Measurements from ENCODE around the gene KLRF2. TPM values are rescaled to one million over a fixed set of nuclear protein-coding genes. Genes with fewer than 3 reads are reported as not detected.
A peak's percentile ranks its signal among the peaks of the same experiment; 100 is the strongest.

Gene KLRF2
- total RNA-seq, 1 experiment from 2014 or later, result not detected

DNA sequence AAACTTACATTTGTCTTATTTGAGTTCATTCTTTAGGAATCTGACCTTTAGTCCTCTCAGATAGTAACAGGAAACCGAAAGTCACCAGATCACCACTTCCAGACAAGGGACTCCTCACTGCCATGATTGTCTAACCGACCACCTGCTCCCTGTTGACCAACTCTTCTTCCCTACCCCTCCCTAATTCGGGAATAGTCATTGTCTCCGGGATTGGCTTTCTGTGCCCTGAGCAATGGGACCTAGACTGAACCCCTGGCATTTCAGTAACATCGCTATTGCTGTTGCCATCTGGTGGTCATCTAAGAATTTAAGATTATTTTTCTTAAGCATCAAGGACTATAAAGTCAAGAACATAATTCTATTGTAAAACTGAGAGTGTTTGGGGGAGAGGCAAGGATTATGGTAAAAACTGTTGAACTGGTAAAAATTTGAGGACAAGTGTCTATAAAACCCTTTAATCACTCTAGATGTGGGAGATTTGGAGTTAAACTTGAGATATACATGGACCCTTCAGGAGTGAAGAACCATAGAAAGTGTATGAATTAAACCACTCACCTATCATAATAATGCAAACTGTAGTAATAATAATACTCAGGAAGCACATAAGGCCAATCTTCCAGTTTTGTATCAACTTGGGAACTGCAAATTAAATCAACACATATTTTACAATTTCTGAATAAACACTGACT, 44.6 kb downstream of the KLRF2 start:
- intact Hi-C loops (cut with micrococcal nuclease), result loop anchor here (1.0 kb wide), 2 partner anchors 112 to 178 kb away; no protein-coding TSS in a partner anchor
- Histone ChIP-seq H3K9ac (ENCODE audit: low read length) (no peak overlapping the region), H3K4me3 (ENCODE audit: low read length) (no peak overlapping the region), H3K4me1 (ENCODE audit: insufficient read depth, low read length) (no peaks in the 10 kb centered on the region), H3K79me2 (ENCODE audit: low read length) (no peaks in the 10 kb centered on the region), H2AFZ (ENCODE audit: low read length) (no peak overlapping the region), H3K4me2 (ENCODE audit: low read length) (no peak overlapping the region), H4K20me1 (ENCODE audit: low read length) (no peaks in the 10 kb centered on the region), H3K27ac (ENCODE audit: low read length) (no peak overlapping the region), H3K36me3 (ENCODE audit: low read depth, low read length) (no peaks in the 10 kb centered on the region), H3K9me2 (replicated peaks; ENCODE audit: low read length) (no peaks in the 10 kb centered on the region), H3F3A (ENCODE audit: low read length, unreplicated experiment) (no peaks in the 10 kb centered on the region), H3K9me3 (ENCODE audit: low read length) (no peaks in the 10 kb centered on the region), H3K27me3 (ENCODE audit: low read length) (no peaks in the 10 kb centered on the region)
- TF ChIP-seq CTCF (conservative IDR thresholded peaks at IDR 0.05; ENCODE audit: low read depth, low read length) (peak; percentile 63), EZH2 (IDR thresholded peaks at IDR 0.05; ENCODE audit: low read length, unreplicated experiment) (no peak)
- ATAC-seq, result peak; percentile 40; the same call in 1 of the 2 replicates
- CTCF ChIA-PET, result no interaction called here
- POLR2A ChIA-PET (ENCODE audit: unreplicated experiment), result no interaction called here
- no TSS peak for BruUV-seq (replicated peaks)
- peak; percentile 57 for DNase-seq

DNA sequence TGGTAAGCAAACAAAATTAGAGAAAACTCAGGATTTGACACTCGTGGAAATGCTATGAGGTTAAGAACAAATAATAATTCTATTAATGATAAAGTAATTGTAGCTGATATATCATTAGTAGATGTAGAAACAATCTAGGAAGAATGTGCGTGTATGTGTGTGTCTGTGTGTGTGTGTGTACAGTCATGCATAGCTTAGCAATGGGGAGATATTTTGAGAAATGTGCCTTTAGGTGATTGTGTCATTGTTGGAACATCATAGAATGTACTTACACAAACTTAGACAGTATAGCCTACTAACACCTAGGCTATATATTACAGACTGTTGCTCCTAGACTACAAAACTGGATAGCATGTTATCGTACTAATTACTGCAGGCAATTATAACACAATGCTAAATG, 45.6 kb downstream of the KLRF2 start:
- H2AFZ ChIP-seq (ENCODE audit: low read length), result no peak overlapping the region
- H3K4me1 ChIP-seq (ENCODE audit: insufficient read depth, low read length), result no peaks in the 10 kb centered on the region
- BruUV-seq (replicated peaks), result no TSS peak
- POLR2A ChIA-PET (ENCODE audit: unreplicated experiment), result no interaction called here
- DNase-seq (no peak), ATAC-seq (no peak)
- no peaks in the 10 kb centered on the region for H4K20me1 ChIP-seq (ENCODE audit: low read length)
- no peak overlapping the region for H3K9ac ChIP-seq (ENCODE audit: low read length)
- no peaks in the 10 kb centered on the region for H3K9me2 ChIP-seq (replicated peaks; ENCODE audit: low read length)
- H3K27ac ChIP-seq (ENCODE audit: low read length), result no peak overlapping the region
- no peaks in the 10 kb centered on the region for H3K79me2 ChIP-seq (ENCODE audit: low read length)
- intact Hi-C loops (cut with micrococcal nuclease), result loop anchor here (1.0 kb wide), 2 partner anchors 113 to 179 kb away; no protein-coding TSS in a partner anchor
- H3K9me3 ChIP-seq (ENCODE audit: low read length), result no peaks in the 10 kb centered on the region
- H3K4me2 ChIP-seq (ENCODE audit: low read length), result no peak overlapping the region
- CTCF ChIA-PET, result no interaction called here
- no peaks in the 10 kb centered on the region for H3F3A ChIP-seq (ENCODE audit: low read length, unreplicated experiment)
- H3K4me3 ChIP-seq (ENCODE audit: low read length), result no peak overlapping the region
- H3K27me3 ChIP-seq (ENCODE audit: low read length), result 0 out of 2 replicates have a peak, but pooled peaks cover 5% of the 10 kb centered on the region
- TF ChIP-seq EZH2phosphoT487 (IDR thresholded peaks at IDR 0.05; ENCODE audit: borderline replicate concordance, low read length) (no peak), CTCF (conservative IDR thresholded peaks at IDR 0.05; ENCODE audit: low read depth, low read length) (no peak), EZH2 (IDR thresholded peaks at IDR 0.05; ENCODE audit: low read length, unreplicated experiment) (no peak)
- no peaks in the 10 kb centered on the region for H3K36me3 ChIP-seq (ENCODE audit: low read depth, low read length)

DNA sequence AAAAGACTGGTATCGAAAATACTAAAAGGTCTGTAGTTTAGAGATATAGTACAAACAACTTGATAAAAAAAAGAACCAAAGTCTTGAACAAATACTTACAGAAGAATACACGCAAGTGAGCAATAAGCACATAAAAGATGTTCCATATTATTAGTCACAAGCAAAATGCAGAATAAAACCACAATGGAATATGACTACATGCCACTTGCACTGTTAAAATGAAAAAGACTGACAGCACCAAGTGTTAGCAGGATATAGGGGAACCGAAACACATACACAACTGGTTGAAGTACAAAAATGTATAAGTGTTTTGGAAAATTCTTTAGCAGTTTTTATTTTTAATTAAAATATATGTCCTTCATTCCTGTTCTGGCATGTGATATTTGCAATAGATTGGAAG, 47.3 kb downstream of the KLRF2 start:
- Histone ChIP-seq H3K79me2 (ENCODE audit: low read length) (no peaks in the 10 kb centered on the region), H3K9ac (ENCODE audit: low read length) (no peak overlapping the region), H3K4me2 (ENCODE audit: low read length) (no peak overlapping the region), H3K4me1 (ENCODE audit: insufficient read depth, low read length) (0 out of 2 replicates have a peak, but pooled peaks cover 5% of the 10 kb centered on the region), H3K36me3 (ENCODE audit: low read depth, low read length) (no peaks in the 10 kb centered on the region), H3K4me3 (ENCODE audit: low read length) (no peak overlapping the region), H3K27me3 (ENCODE audit: low read length) (0 out of 2 replicates have a peak, but pooled peaks cover 5% of the 10 kb centered on the region), H2AFZ (ENCODE audit: low read length) (no peak overlapping the region), H3K9me2 (replicated peaks; ENCODE audit: low read length) (no peaks in the 10 kb centered on the region), H3F3A (ENCODE audit: low read length, unreplicated experiment) (no peaks in the 10 kb centered on the region), H4K20me1 (ENCODE audit: low read length) (no peaks in the 10 kb centered on the region), H3K9me3 (ENCODE audit: low read length) (no peaks in the 10 kb centered on the region), H3K27ac (ENCODE audit: low read length) (no peak overlapping the region)
- no TSS peak for BruUV-seq (replicated peaks)
- DNase-seq, result peak; percentile 23
- intact Hi-C loops (cut with micrococcal nuclease), result no loop called here
- TF ChIP-seq EZH2phosphoT487 (IDR thresholded peaks at IDR 0.05; ENCODE audit: borderline replicate concordance, low read length) (no peak), CTCF (conservative IDR thresholded peaks at IDR 0.05; ENCODE audit: low read depth, low read length) (no peak), EZH2 (IDR thresholded peaks at IDR 0.05; ENCODE audit: low read length, unreplicated experiment) (no peak)
- ChIA-PET POLR2A (ENCODE audit: unreplicated experiment) (no interaction called here), CTCF (no interaction called here)
- ATAC-seq, result peak; percentile 61
